HepG2 (cell line): ENCODE results near the gene FURIN. TPM values are rescaled to one million over a fixed set of nuclear protein-coding genes. Genes with fewer than 3 reads are reported as not detected.

Experiments
- ATAC-seq: fragments of 200-7000 bp; cut with Tn5 transposase; 3 replicates; pipeline ENCODE4 v1.9.1; 2020; ENCODE audit warnings: mild to moderate bottlenecking, moderate library complexity
- Bru-seq: library from RNA; stranded (reverse); fragments of 400-500 nt; gene quantifications from one replicate; lab custom pipeline; 2021; lab: Mats Ljungman, UMichigan
- BruChase-seq, 2 experiments: library from RNA; stranded (reverse); fragments of 400-500 nt; gene quantifications; one replicate each; lab custom pipeline; 2021; lab: Mats Ljungman, UMichigan
- BruUV-seq: library from RNA; stranded (reverse); fragments of 400-500 nt; replicated peaks from 2 replicates; lab custom pipeline; 2021; lab: Mats Ljungman, UMichigan
- CTCF ChIA-PET: fragments of 300-600 bp; formaldehyde crosslinking; extraction: SDS; loops from one replicate; lab custom pipeline; 2021; ENCODE audit warnings: low total read pairs, inconsistent platforms, low intra/inter-chr PET ratio; lab: Yijun Ruan, JAX
- POLR2A ChIA-PET: fragments of 350-600 bp; sonication (Branson Sonifier 250); formaldehyde crosslinking; loops from one replicate; lab custom pipeline; 2020; ENCODE audit warnings: antibody characterized with exemption, inconsistent platforms; lab: Yijun Ruan, JAX
- DNase-seq: peaks from one replicate; pipeline ENCODE4 v3.0.0-alpha.2; 2015; ENCODE audit warnings: low spot score
- FAIRE-seq: peaks from 3 replicates; lab custom pipeline; 2011; peaks lifted over from hg19 to GRCh38; lab: Jason Lieb, UNC
- H2AFZ ChIP-seq: one replicate; pipeline ENCODE4 v1.6.1; 2011; ENCODE audit warnings: low read length, inconsistent platforms
- H3K27ac ChIP-seq: fragments of 300-600 bp; 3 replicates; pipeline ENCODE4 v1.8.0; 2011; ENCODE audit warnings: mixed run types, mild to moderate bottlenecking, mixed read lengths, low read length, inconsistent platforms; ENCODE audit not compliant: insufficient read depth; ENCODE audit errors: extremely low read length
- H3K27me3 ChIP-seq, 2 experiments: fragments of 200-600 bp in 1 of 2; 2 replicates in 1 of 2; 3 replicates in 1 of 2; pipeline versions ENCODE4 v1.6.0 to v1.8.0; 2011; ENCODE audit warnings: low read length in 2 of 2, mild to moderate bottlenecking in 2 of 2, moderate library complexity in 2 of 2, inconsistent platforms in 1 of 2; ENCODE audit not compliant: insufficient read depth in 2 of 2, control insufficient read depth in 1 of 2
- H3K36me3 ChIP-seq, 2 experiments: fragments of 200-600 bp in 1 of 2; replicated peaks in 1 of 2; 2 replicates in 1 of 2; 3 replicates in 1 of 2; pipeline versions ENCODE4 v1.5.1 to v1.8.0; 2011; ENCODE audit warnings: low read length in 2 of 2, inconsistent platforms in 1 of 2; ENCODE audit not compliant: insufficient read depth in 2 of 2, control insufficient read depth in 1 of 2
- H3K4me1 ChIP-seq: 2 replicates; pipeline ENCODE4 v1.5.1; 2012; ENCODE audit warnings: low read length, inconsistent platforms; ENCODE audit not compliant: insufficient read depth
- H3K4me2 ChIP-seq: 2 replicates; pipeline ENCODE4 v1.6.0; 2011; ENCODE audit warnings: low read depth, low read length, inconsistent platforms
- H3K4me3 ChIP-seq, 3 experiments: fragments of 200-600 bp in 1 of 3; sonication (generic), shearing (Covaris generic) in 1 of 3; replicated peaks in 1 of 3; 2 replicates each; pipeline ENCODE4 v1.5.1; 2011 to 2016; ENCODE audit warnings: low read length in 3 of 3, inconsistent platforms in 2 of 3, low read depth in 2 of 3, mild to moderate bottlenecking in 2 of 3, control low read depth in 1 of 3, mixed read lengths in 1 of 3; ENCODE audit not compliant: insufficient read depth in 1 of 3
- H3K79me2 ChIP-seq: one replicate; pipeline ENCODE4 v1.6.1; 2011; ENCODE audit warnings: low read length, inconsistent platforms; ENCODE audit not compliant: insufficient read depth
- H3K9ac ChIP-seq: 2 replicates; pipeline ENCODE4 v1.6.0; 2011; ENCODE audit warnings: mild to moderate bottlenecking, low read depth, low read length, inconsistent platforms; ENCODE audit not compliant: insufficient read depth
- H3K9me3 ChIP-seq: 2 replicates; pipeline ENCODE4 v1.5.1; 2012; ENCODE audit warnings: mild to moderate bottlenecking, low read length
- H4K20me1 ChIP-seq: 2 replicates; pipeline ENCODE4 v1.6.0; 2011; ENCODE audit warnings: inconsistent platforms, mild to moderate bottlenecking, low read length, moderate library complexity; ENCODE audit not compliant: insufficient read depth
- ZNF660 ChIP-seq: sonication (generic); formaldehyde crosslinking; IDR thresholded peaks from 2 replicates; pipeline ENCODE4 v1.5.1; 2020; ENCODE audit warnings: mild to moderate bottlenecking, low read depth, missing genetic modification reagents, borderline replicate concordance
- WGBS: methylation state at CpG from one replicate; pipeline ENCODE4 v1.1.6; 2017; ENCODE audit warnings: low lambda C conversion rate; 5-methylcytosine and 5-hydroxymethylcytosine counted together
- in situ Hi-C: cut with HindIII; loops from 2 replicates; pipeline ENCODE4 v1.10.0; 2017; ENCODE audit warnings: low pct_unique_long_range_greater_than_20kb; ENCODE audit not compliant: extremely low pct_ligation_motif_present
- intact Hi-C: fragments of 100-400 bp; cut with micrococcal nuclease; formaldehyde crosslinking; loops from one replicate; pipeline ENCODE4 v1.10.0; 2022; ENCODE audit not compliant: unreplicated experiment
- long read RNA-seq, 2 experiments: library from RNA in 1 of 2; library from polyadenylated mRNA in 1 of 2; stranded (forward) in 1 of 2; unstranded in 1 of 2; transcript quantifications; one replicate each; pipeline ENCODE4 v2.0.0, GENCODE V29; 2019 to 2022
- polyA minus RNA-seq, 3 experiments: library from RNA; depleted of rRNA, polyadenylated mRNA; stranded (reverse); fragments of >200 nt; gene quantifications; 2 replicates each; pipeline ENCODE4 v1.2.3, GENCODE V29; 2011; ENCODE audit warnings: low replicate concordance in 1 of 3
- polyA plus RNA-seq, 8 experiments: library from polyadenylated mRNA; depleted of rRNA in 3 of 8; stranded (reverse) in 7 of 8; unstranded in 1 of 8; fragments of >200 nt; fragmentation: Illumina TruSeq in 4 of 8; extraction: Trizol in 4 of 8; gene quantifications; 2 replicates each; pipeline versions ENCODE4 v1.2.1 to v1.2.3, GENCODE V29; 2011 to 2016; ENCODE audit warnings: low read depth in 4 of 8, missing spikeins in 1 of 8, mixed read lengths in 1 of 8; ENCODE audit not compliant: insufficient read depth in 1 of 8
- total RNA-seq, 5 experiments: library from RNA; depleted of rRNA; stranded (reverse); fragments of >200 nt; fragmentation: Illumina TruSeq; extraction: Trizol; gene quantifications; 2 replicates each; pipeline ENCODE4 v1.2.3, GENCODE V29; 2016; ENCODE audit warnings: low read depth in 1 of 5
- TF ChIP-seq, protein P1 (sequence below): sonication (generic); formaldehyde crosslinking; IDR thresholded peaks from 2 replicates; pipeline ENCODE4 v1.8.1; 2023; ENCODE audit warnings: mild to moderate bottlenecking, inconsistent platforms, moderate library complexity, missing genetic modification reagents, borderline replicate concordance

The FURIN gene
- total RNA-seq (2016; rRNA removed; fragmentation: Illumina TruSeq; extraction: Trizol): 13.9 and 17.4 TPM in 2 replicates
- total RNA-seq (2016; cell fraction: cytosol; rRNA removed; fragmentation: Illumina TruSeq; extraction: Trizol; ENCODE audit: low read depth): 4.7 and 4.8 TPM in 2 replicates
- total RNA-seq (2016; cell fraction: insoluble cytoplasmic fraction; rRNA removed; fragmentation: Illumina TruSeq; extraction: Trizol): 10.1 and 18.5 TPM in 2 replicates
- total RNA-seq (2016; cell fraction: membrane; rRNA removed; fragmentation: Illumina TruSeq; extraction: Trizol): 20.5 and 21.4 TPM in 2 replicates
- 17.5 and 19.5 TPM in 2 replicates for total RNA-seq (2016; cell fraction: nucleus; rRNA removed; fragmentation: Illumina TruSeq; extraction: Trizol)
- 15.2 and 17.3 TPM in 2 replicates for polyA plus RNA-seq (2011; rRNA removed)
- polyA plus RNA-seq (2011; cell fraction: cytosol; rRNA removed): 12.0 and 18.4 TPM in 2 replicates
- polyA plus RNA-seq (2011; cell fraction: nucleus; rRNA removed): 17.2 and 23.0 TPM in 2 replicates
- polyA plus RNA-seq (2012): 4.4 and 15.3 TPM in 2 replicates
- polyA plus RNA-seq (2016; cell fraction: cytosol; fragmentation: Illumina TruSeq; extraction: Trizol; ENCODE audit: low read depth): 6.3 and 6.4 TPM in 2 replicates
- 14.6 and 21.4 TPM in 2 replicates for polyA plus RNA-seq (2016; cell fraction: insoluble cytoplasmic fraction; fragmentation: Illumina TruSeq; extraction: Trizol; ENCODE audit: low read depth)
- 19.0 and 20.4 TPM in 2 replicates for polyA plus RNA-seq (2016; cell fraction: membrane; fragmentation: Illumina TruSeq; extraction: Trizol; ENCODE audit: low read depth)
- polyA plus RNA-seq (2016; cell fraction: nucleus; fragmentation: Illumina TruSeq; extraction: Trizol; ENCODE audit: insufficient read depth, low read depth): 32.9 and 35.2 TPM in 2 replicates
- polyA minus RNA-seq (2011; rRNA and poly(A)+ RNA removed; ENCODE audit: low replicate concordance): 33.9 and 45.0 TPM in 2 replicates
- 15.8 and 17.1 TPM in 2 replicates for polyA minus RNA-seq (2011; cell fraction: cytosol; rRNA and poly(A)+ RNA removed)
- polyA minus RNA-seq (2011; cell fraction: nucleus; rRNA and poly(A)+ RNA removed): 6.1 and 8.6 TPM in 2 replicates
- Bru-seq, nascent RNA: percentile 70 among the genes with signal in this experiment
- percentile 92 among the genes with signal in this experiment for BruChase-seq, experiment 1, labeled RNA remaining after a 6-hour chase
- BruChase-seq, experiment 2, labeled RNA remaining after a 2-hour chase: percentile 81 among the genes with signal in this experiment
- long read RNA-seq, experiment 1, partial matches to known transcripts: 17 of 17 reads
- long read RNA-seq, experiment 1, other reads (novel, unspliced or antisense): 0 of 17 reads
- long read RNA-seq, experiment 2, full-length matches to known transcripts: 26 of 339 reads
- long read RNA-seq, experiment 2, partial matches to known transcripts: 243 of 339 reads
- long read RNA-seq, experiment 2, other reads (novel, unspliced or antisense): 70 of 339 reads

GRCh38 chr15:90868261-90868689, at the start of gene FURIN:
Gene FURIN, plus strand, starts transcription at chr15:90868588. Its CDS starts 7,153 bp downstream, at chr15:90875741.
- ATAC-seq: no peak
- intact Hi-C loops: no loop called here
- CTCF ChIA-PET: no interaction called here
- 87% methylated on average over 6 of the region's 6 CpGs for WGBS
- H3K79me2 ChIP-seq: peaks cover 8% of the 10 kb centered on the region
- in situ Hi-C loops: no loop called here
- peaks cover 0 to 62% of the 10 kb centered on the region in 2 experiments for H3K27me3 ChIP-seq
- H3K27ac ChIP-seq: no peak within 1 kb of the TSS
- BruUV-seq: no TSS peak
- POLR2A ChIA-PET: no interaction called here
- H2AFZ ChIP-seq: no peak within 1 kb of the TSS
- no peak for FAIRE-seq
- peaks cover 72% of the 10 kb centered on the region for H3K4me1 ChIP-seq
- H3K9ac ChIP-seq: no peak within 1 kb of the TSS
- peaks cover 9% of the 10 kb centered on the region; the same call in 1 of the 2 replicates for H4K20me1 ChIP-seq
- DNase-seq: no peak
- no peaks in the 10 kb centered on the region for H3K36me3 ChIP-seq
- H3K4me2 ChIP-seq: no peak within 1 kb of the TSS
- H3K4me3 ChIP-seq: no peak within 1 kb of the TSS
- TF ChIP-seq ZNF660: no peak
- TF ChIP-seq, protein P1, sequence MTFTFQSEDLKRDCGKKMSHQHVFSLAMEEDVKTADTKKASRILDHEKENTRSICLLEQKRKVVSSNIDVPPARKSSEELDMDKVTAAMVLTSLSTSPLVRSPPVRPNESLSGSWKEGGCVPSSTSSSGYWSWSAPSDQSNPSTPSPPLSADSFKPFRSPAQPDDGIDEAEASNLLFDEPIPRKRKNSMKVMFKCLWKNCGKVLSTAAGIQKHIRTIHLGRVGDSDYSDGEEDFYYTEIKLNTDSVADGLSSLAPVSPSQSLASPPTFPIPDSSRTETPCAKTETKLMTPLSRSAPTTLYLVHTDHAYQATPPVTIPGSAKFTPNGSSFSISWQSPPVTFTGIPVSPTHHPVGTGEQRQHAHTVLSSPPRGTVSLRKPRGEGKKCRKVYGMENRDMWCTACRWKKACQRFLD (CRISPR knock-in tag): no peak
- no peaks in the 10 kb centered on the region for H3K9me3 ChIP-seq
